ENCODE data around the gene RAB15. TPM values are rescaled to one million over a fixed set of nuclear protein-coding genes. Genes with fewer than 3 reads are reported as not detected.
A peak's percentile ranks its signal among the peaks of the same experiment; 100 is the strongest.

RAB15 gene
- total RNA-seq, 1 donor, result 4.8 TPM

GRCh38 chr14:64910847-64911495 is 61.2 kb downstream of the RAB15 start:
- TF ChIP-seq CTCF (IDR thresholded peaks at IDR 0.05; ENCODE audit: insufficient read depth, low read length), result peak; percentile 84
- peak; percentile 59 for DNase-seq (ENCODE audit: low read depth)
- no peak overlapping the region for H3K4me3 ChIP-seq (ENCODE audit: low read depth, low read length)

- TF ChIP-seq CTCF (IDR thresholded peaks at IDR 0.05; ENCODE audit: insufficient read depth, low read length), result no peak
- no peak for DNase-seq (ENCODE audit: low read depth)
- no peak overlapping the region for H3K4me3 ChIP-seq (ENCODE audit: low read depth, low read length)
Observed at GRCh38 chr14:64906022-64906421, 66.1 kb downstream of the RAB15 start.

- no peak for TF ChIP-seq CTCF (IDR thresholded peaks at IDR 0.05; ENCODE audit: insufficient read depth, low read length)
- peak; percentile 22 for DNase-seq (ENCODE audit: low read depth)
- H3K4me3 ChIP-seq (ENCODE audit: low read depth, low read length), result no peak overlapping the region
Observed at GRCh38 chr14:64899958-64900357, 72.2 kb downstream of the RAB15 start.

Small RNA genes within 50 kb of the gene (small RNA-seq; reads per million reads assigned to genes)
- gene RPPH1-2P, result not detected

Other genes with a start within 250 kb of the RAB15 start
- gene SPTB, start 92.4 kb downstream of the RAB15 start, total RNA-seq (ENCODE audit: low replicate concordance), result under 0.01 TPM in 1 of 2 replicates, not detected in the other
- 85.4 and 380 TPM in 2 replicates for gene CHURC1, start 57.9 kb downstream of the RAB15 start, total RNA-seq (ENCODE audit: low replicate concordance)
- not detected in 2 replicates for gene GPX2, start 29.6 kb downstream of the RAB15 start, total RNA-seq (ENCODE audit: low replicate concordance)
- gene FNTB, start 14.6 kb upstream of the RAB15 start, total RNA-seq (ENCODE audit: low replicate concordance), result 5.6 and 19.3 TPM in 2 replicates
- 61.0 and 69.3 TPM in 2 replicates for gene MAX, start 130.2 kb upstream of the RAB15 start, total RNA-seq (ENCODE audit: low replicate concordance)

All from fibroblast of the aortic adventitia (primary cell).